Activated CD4-positive, alpha-beta T cell treated with anti-CD3 and anti-CD28 coated beads for 36 hours (primary cell): Measurements from ENCODE around the gene CEBPA. TPM values are rescaled to one million over a fixed set of nuclear protein-coding genes. Genes with fewer than 3 reads are reported as not detected.

Experiments used
- ATAC-seq: fragments of 200-7000 bp; cut with Tn5 transposase; one replicate; pipeline ENCODE4 v1.10.0; 2021; ENCODE audit warnings: mild to moderate bottlenecking, moderate library complexity
- CTCF ChIA-PET: fragments of 350-600 bp; sonication (Branson Sonifier 250); formaldehyde crosslinking; loops from one replicate; lab custom pipeline; 2021; ENCODE audit warnings: antibody characterized with exemption; lab: Charles Lee
- POLR2A ChIA-PET: fragments of 350-600 bp; sonication (Branson Sonifier 250); formaldehyde crosslinking; loops from one replicate; lab custom pipeline; 2021; ENCODE audit warnings: antibody characterized with exemption, inconsistent platforms; lab: Charles Lee
- DNase-seq: peaks from one replicate; pipeline ENCODE4 v3.0.0-alpha.2; 2020
- H3K27ac Mint-ChIP-seq: one replicate; pipeline ENCODE4 v1.8.0; 2021; ENCODE audit warnings: mixed read lengths
- H3K27me3 Mint-ChIP-seq: one replicate; pipeline ENCODE4 v1.8.0; 2021; ENCODE audit warnings: mixed read lengths
- H3K36me3 Mint-ChIP-seq: one replicate; pipeline ENCODE4 v1.8.0; 2021; ENCODE audit warnings: low read depth, mixed read lengths
- H3K4me1 Mint-ChIP-seq: one replicate; pipeline ENCODE4 v1.8.0; 2021; ENCODE audit warnings: mixed read lengths
- H3K4me3 Mint-ChIP-seq: one replicate; pipeline ENCODE4 v1.8.0; 2021; ENCODE audit warnings: mild to moderate bottlenecking, moderate library complexity, mixed read lengths
- H3K9me3 Mint-ChIP-seq: one replicate; pipeline ENCODE4 v1.8.0; 2021; ENCODE audit warnings: low read depth, mixed read lengths
- intact Hi-C, 2 experiments: fragments of 100-400 bp; cut with DNase I in 1 of 2; cut with micrococcal nuclease in 1 of 2; formaldehyde crosslinking; loops; one replicate each; pipeline versions ENCODE4 v1.14.2 to v1.15.1; 2022 to 2024; cut with DNase I, micrococcal nuclease
- total RNA-seq, 2 experiments: library from RNA; stranded (reverse); gene quantifications; one replicate each; pipeline ENCODE4 v1.2.3, GENCODE V29; 2021

CEBPA gene
- total RNA-seq, 2 experiments from 2014 or later = 0.11 TPM; not detected in 1

DNA sequence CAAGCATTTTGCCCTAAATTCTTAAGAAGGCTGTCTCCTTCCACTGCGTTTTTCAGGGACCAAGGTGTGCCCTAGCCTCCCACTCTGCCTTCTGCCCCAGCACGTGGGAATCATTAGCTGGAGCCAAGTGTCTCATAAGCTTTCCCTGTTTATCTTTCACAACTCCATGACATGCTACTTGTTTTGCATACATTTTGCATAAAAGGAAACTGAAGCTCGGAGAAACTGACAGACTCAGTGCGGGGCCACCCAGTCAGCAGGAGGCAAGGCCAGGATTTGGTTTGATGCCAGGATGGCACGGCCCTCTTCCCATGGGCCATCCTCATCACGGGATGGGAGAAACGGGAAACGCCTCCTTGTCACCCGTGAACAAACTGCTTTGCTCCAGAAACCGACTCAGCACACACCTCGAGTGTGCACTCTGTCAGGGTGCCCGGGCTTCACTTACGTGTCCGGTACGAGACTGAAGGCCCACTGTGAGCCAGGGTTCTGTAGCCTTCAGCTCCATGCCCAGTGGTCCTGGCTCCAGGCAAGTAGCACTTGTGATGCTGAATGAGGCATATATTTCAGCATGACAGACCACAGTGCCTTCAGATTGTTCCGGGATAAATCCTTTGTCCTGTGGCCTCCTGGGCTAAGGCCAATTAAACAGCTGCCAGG is 9.6 kb downstream of the CEBPA start:
- Mint-ChIP-seq H3K9me3 (peaks cover 16% of the 10 kb centered on the region), H3K4me3 (no peak overlapping the region), H3K36me3 (peaks cover 4% of the 10 kb centered on the region), H3K27ac (no peak overlapping the region), H3K4me1 (no peaks in the 10 kb centered on the region), H3K27me3 (peaks cover 20% of the 10 kb centered on the region)
- CTCF ChIA-PET = no interaction called here
- POLR2A ChIA-PET = no interaction called here
- DNase-seq (no peak), ATAC-seq (no peak)
- intact Hi-C loops = no loop called here

DNA sequence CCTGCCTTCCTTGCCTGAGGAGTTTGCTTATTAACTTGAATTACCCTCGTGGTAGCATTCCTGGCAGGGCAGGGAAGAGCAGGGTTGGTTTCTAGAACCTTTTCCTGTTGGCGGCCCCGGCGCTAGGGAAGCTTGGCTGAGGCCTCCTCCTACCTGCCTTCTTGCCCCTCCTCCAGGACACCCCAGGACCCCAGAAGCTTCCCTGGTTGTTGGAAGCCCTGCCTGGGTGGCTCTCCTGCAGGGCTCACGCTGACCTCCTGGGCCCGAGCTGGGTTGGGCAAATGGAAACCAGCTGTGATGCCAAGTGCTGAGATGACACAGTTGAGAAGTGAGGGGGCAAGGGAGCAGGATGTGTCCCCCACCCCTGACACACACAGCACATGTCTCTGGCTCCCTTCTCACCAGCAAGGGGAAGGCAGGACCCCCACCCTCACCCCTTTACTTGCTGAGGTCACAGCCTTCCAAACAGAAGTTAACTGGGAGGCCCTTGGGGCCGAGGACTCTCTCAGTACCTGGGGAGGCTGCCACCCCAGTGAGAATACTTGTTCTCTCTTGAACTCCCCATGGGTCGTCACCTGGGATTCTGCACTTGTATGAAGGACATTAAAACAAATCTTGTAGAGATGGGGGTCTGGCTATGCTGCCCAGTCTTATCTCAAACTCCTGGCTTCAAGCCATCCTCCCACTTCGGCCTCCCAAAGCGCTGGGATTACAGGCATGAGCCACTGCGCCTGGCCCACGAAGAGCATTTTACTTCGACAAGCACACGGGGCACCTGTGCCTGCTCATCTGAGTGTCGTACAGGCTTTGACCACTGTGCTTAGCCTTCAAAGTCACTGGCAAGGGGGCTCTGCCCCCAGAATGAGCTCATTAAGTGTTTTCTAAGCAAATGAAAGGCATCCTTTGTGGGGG is 10.5 kb downstream of the CEBPA start:
- Mint-ChIP-seq H3K4me3 (no peak overlapping the region), H3K36me3 (peaks cover 4% of the 10 kb centered on the region), H3K27me3 (peaks cover 22% of the 10 kb centered on the region), H3K9me3 (peaks cover 16% of the 10 kb centered on the region), H3K4me1 (peaks cover 2% of the 10 kb centered on the region), H3K27ac (no peak overlapping the region)
- intact Hi-C loops = no loop called here
- CTCF ChIA-PET = interaction anchor here (0.9 kb wide), 1 partner anchor 12 kb away, joined by 3 read pairs; no protein-coding TSS in a partner anchor
- POLR2A ChIA-PET = no interaction called here
- DNase-seq (no peak), ATAC-seq (no peak)

GRCh38 chr19:33290956-33291622 is 11.2 kb downstream of the CEBPA start:
- no peak for DNase-seq
- ChIA-PET CTCF (interaction anchor here (0.9 kb wide), 1 partner anchor 11 kb away, joined by 3 read pairs; no protein-coding TSS in a partner anchor), POLR2A (no interaction called here)
- peaks cover 4% of the 10 kb centered on the region for H3K4me1 Mint-ChIP-seq
- ATAC-seq = no peak
- intact Hi-C loops = no loop called here
- H3K27me3 Mint-ChIP-seq = peaks cover 23% of the 10 kb centered on the region
- H3K27ac Mint-ChIP-seq = no peak overlapping the region
- no peak overlapping the region for H3K4me3 Mint-ChIP-seq
- H3K9me3 Mint-ChIP-seq = peaks cover 16% of the 10 kb centered on the region
- H3K36me3 Mint-ChIP-seq = peaks cover 4% of the 10 kb centered on the region

- no peak overlapping the region for H3K4me3 Mint-ChIP-seq
- H3K4me1 Mint-ChIP-seq = peaks cover 4% of the 10 kb centered on the region
- ATAC-seq (no peak), DNase-seq (no peak)
- intact Hi-C loops = no loop called here
- H3K36me3 Mint-ChIP-seq = peaks cover 4% of the 10 kb centered on the region
- ChIA-PET CTCF (no interaction called here), POLR2A (no interaction called here)
- no peak overlapping the region for H3K27ac Mint-ChIP-seq
- H3K9me3 Mint-ChIP-seq = peaks cover 16% of the 10 kb centered on the region
- peaks cover 23% of the 10 kb centered on the region for H3K27me3 Mint-ChIP-seq
Measured at GRCh38 chr19:33290082-33290815, 12.1 kb downstream of the CEBPA start.

GRCh38 chr19:33289261-33289660 is 13.1 kb downstream of the CEBPA start:
- H3K4me1 Mint-ChIP-seq = peaks cover 4% of the 10 kb centered on the region
- no peak overlapping the region for H3K27ac Mint-ChIP-seq
- no peak overlapping the region for H3K4me3 Mint-ChIP-seq
- H3K27me3 Mint-ChIP-seq = peaks cover 26% of the 10 kb centered on the region
- POLR2A ChIA-PET = no interaction called here
- ATAC-seq = no peak
- DNase-seq = no peak
- CTCF ChIA-PET = no interaction called here
- intact Hi-C loops = no loop called here
- peaks cover 16% of the 10 kb centered on the region for H3K9me3 Mint-ChIP-seq
- peaks cover 4% of the 10 kb centered on the region for H3K36me3 Mint-ChIP-seq

DNA sequence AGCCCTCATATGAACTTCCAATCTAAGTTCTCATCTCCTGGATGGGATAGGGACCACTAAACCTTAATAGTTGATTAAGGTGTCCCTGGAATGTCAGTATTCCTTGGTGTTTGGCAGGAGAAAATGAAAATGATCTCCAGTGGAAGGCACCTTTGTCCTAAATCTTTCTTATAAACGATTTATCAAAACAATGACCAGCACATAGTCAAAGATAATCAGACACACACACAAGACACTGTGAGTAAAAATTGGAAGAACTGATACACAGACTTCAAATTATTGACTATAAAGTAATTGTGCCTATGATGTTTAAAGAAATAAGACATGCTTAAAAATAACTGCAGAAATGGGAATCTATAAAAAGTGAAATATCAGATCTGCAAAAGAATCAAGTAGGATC is 13.7 kb downstream of the CEBPA start:
- ChIA-PET CTCF (no interaction called here), POLR2A (no interaction called here)
- peaks cover 4% of the 10 kb centered on the region for H3K36me3 Mint-ChIP-seq
- H3K9me3 Mint-ChIP-seq = peaks cover 16% of the 10 kb centered on the region
- H3K27ac Mint-ChIP-seq = no peak overlapping the region
- no peak for DNase-seq
- intact Hi-C loops = no loop called here
- H3K27me3 Mint-ChIP-seq = peaks cover 24% of the 10 kb centered on the region
- H3K4me3 Mint-ChIP-seq = no peak overlapping the region
- H3K4me1 Mint-ChIP-seq = peaks cover 4% of the 10 kb centered on the region
- no peak for ATAC-seq

DNA sequence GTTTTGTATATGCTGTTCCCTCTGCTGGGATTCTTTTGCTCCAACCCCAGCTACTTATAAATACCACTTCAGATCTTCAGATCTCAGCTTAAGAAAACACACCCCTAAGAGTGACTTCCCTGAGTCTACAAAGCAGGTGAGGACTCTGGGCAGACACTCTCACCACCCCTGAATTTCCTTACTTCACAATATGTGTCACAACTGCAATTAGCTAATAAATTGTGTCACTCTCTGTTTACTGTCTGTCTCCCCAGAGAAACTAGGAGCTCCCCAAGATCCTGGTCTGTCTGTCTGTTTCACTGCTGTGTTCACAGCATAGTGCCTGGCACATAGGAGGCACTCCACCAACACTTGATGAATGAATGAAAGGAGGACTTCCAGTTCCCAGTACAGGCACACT is 14.4 kb downstream of the CEBPA start:
- no peak overlapping the region for H3K27ac Mint-ChIP-seq
- ChIA-PET CTCF (no interaction called here), POLR2A (no interaction called here)
- DNase-seq (no peak), ATAC-seq (no peak)
- peaks cover 16% of the 10 kb centered on the region for H3K9me3 Mint-ChIP-seq
- H3K27me3 Mint-ChIP-seq = peaks cover 20% of the 10 kb centered on the region
- peaks cover 4% of the 10 kb centered on the region for H3K36me3 Mint-ChIP-seq
- peaks cover 4% of the 10 kb centered on the region for H3K4me1 Mint-ChIP-seq
- intact Hi-C loops = no loop called here
- no peak overlapping the region for H3K4me3 Mint-ChIP-seq

DNA sequence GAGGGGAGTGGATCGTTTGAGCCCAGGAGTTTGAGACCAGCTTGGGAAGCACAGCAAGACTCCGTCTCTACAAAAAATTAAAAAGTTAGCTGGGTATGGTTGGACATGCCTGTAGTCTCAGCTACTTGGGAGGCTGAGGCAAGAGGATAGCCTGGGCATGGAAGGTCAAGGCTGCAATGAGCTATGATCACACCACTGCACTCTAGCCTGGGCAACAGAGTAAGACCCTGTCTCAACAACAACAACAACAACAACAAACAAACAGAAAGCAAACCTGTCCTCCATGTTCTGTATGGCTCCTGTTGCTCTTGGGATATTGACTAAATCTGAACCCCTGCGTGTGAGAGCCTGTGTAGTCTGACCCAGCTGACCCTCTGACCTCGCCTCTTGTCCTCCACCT is 14.9 kb downstream of the CEBPA start:
- intact Hi-C loops = no loop called here
- H3K4me1 Mint-ChIP-seq = peaks cover 4% of the 10 kb centered on the region

GRCh38 chr19:33286899-33287298 is 15.4 kb downstream of the CEBPA start:
- CTCF ChIA-PET = no interaction called here

More for the DNA sequence above, 14.9 kb downstream of the CEBPA start:
- ATAC-seq = no peak
- H3K27ac Mint-ChIP-seq = no peak overlapping the region
- H3K4me3 Mint-ChIP-seq = no peak overlapping the region
- peaks cover 16% of the 10 kb centered on the region for H3K9me3 Mint-ChIP-seq
- CTCF ChIA-PET = interaction anchor here (0.6 kb wide), 1 partner anchor 532 kb away, joined by 3 read pairs; no protein-coding TSS in a partner anchor
- POLR2A ChIA-PET = no interaction called here
- no peak for DNase-seq
- H3K36me3 Mint-ChIP-seq = peaks cover 4% of the 10 kb centered on the region
- peaks cover 20% of the 10 kb centered on the region for H3K27me3 Mint-ChIP-seq

GRCh38 chr19:33285441-33285927 is 16.9 kb downstream of the CEBPA start:
- DNase-seq = no peak
- no peak for ATAC-seq
- intact Hi-C loops = no loop called here
- CTCF ChIA-PET = interaction anchor here (0.6 kb wide), 1 partner anchor 249 kb away, joined by 4 read pairs; no protein-coding TSS in a partner anchor
- H3K27ac Mint-ChIP-seq = no peak overlapping the region
- peaks cover 16% of the 10 kb centered on the region for H3K9me3 Mint-ChIP-seq
- peaks cover 10% of the 10 kb centered on the region for H3K4me1 Mint-ChIP-seq
- H3K36me3 Mint-ChIP-seq = peaks cover 4% of the 10 kb centered on the region
- POLR2A ChIA-PET = no interaction called here
- peaks cover 24% of the 10 kb centered on the region for H3K27me3 Mint-ChIP-seq
- no peak overlapping the region for H3K4me3 Mint-ChIP-seq

More at GRCh38 chr19:33286899-33287298, 15.4 kb downstream of the CEBPA start:
- peaks cover 16% of the 10 kb centered on the region for H3K9me3 Mint-ChIP-seq
- POLR2A ChIA-PET = no interaction called here
- H3K4me3 Mint-ChIP-seq = no peak overlapping the region
- DNase-seq = peak; percentile 32
- peak; percentile 63 for ATAC-seq
- peaks cover 4% of the 10 kb centered on the region for H3K36me3 Mint-ChIP-seq
- H3K27me3 Mint-ChIP-seq = peaks cover 22% of the 10 kb centered on the region
- intact Hi-C loops = no loop called here
- peaks cover 4% of the 10 kb centered on the region for H3K4me1 Mint-ChIP-seq
- no peak overlapping the region for H3K27ac Mint-ChIP-seq

DNA sequence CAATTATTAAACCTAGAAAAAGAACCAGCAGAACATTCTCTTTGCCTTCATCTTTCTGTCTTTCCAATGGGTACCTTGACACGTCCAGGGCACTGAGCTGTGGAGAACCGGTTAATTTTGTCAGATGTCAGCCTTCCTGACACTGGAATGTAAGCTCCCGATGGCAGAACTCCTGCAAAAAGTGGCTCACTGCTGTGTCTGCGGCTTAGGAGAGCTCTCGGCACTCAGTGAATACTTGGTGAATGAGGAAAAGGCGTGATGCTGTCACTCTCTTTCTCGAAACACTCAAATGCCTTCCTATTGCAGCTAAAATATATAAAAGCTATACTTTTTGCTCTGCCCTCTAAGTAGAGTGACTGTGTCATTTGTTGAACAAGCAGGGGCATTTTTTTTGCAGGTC is 17.6 kb downstream of the CEBPA start:
- peaks cover 4% of the 10 kb centered on the region for H3K36me3 Mint-ChIP-seq
- no peak for DNase-seq
- no peak overlapping the region for H3K4me3 Mint-ChIP-seq
- H3K4me1 Mint-ChIP-seq = peaks cover 16% of the 10 kb centered on the region
- peaks cover 28% of the 10 kb centered on the region for H3K27me3 Mint-ChIP-seq
- intact Hi-C loops = no loop called here
- CTCF ChIA-PET = interaction anchor here (0.6 to 0.7 kb wide), 2 partner anchors 140 to 250 kb away, joined by 4 read pairs; no protein-coding TSS in a partner anchor
- H3K27ac Mint-ChIP-seq = no peak overlapping the region
- ATAC-seq = no peak
- POLR2A ChIA-PET = no interaction called here
- H3K9me3 Mint-ChIP-seq = peaks cover 16% of the 10 kb centered on the region
